NCI-H2227 treated with DMSO at 0.1 percent for 48 hours (cell line): Measurements from ENCODE around the gene FAM177B.
"Not testable (repeated sequence)": the region's sequence is repeated elsewhere in the genome, so short reads cannot be mapped to it uniquely, and the experiment has no call there.

Experiments used
- DNase-seq: peaks from one replicate; lab custom pipeline; 2025; lab: John Stamatoyannopoulos, UW

The FAM177B gene

DNA sequence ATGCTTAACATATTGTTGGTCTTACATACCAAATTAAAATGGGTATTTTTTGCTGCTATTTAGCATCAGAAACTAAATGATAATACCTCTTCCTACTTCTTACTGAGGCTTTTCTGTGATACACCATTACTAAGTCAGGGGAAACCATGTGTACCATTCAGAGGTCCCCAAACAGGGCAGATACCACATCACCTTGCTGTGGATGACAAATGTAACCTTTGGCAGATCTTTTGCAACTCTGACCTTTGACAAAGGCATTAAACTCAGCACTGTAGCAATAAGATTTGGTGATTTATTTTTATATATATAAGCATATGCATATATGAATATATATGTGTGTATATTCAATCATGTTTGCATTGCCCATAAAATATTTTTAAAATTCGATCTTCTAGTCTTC lies 2.9 kb downstream of the FAM177B start:
- no peak for DNase-seq

DNA sequence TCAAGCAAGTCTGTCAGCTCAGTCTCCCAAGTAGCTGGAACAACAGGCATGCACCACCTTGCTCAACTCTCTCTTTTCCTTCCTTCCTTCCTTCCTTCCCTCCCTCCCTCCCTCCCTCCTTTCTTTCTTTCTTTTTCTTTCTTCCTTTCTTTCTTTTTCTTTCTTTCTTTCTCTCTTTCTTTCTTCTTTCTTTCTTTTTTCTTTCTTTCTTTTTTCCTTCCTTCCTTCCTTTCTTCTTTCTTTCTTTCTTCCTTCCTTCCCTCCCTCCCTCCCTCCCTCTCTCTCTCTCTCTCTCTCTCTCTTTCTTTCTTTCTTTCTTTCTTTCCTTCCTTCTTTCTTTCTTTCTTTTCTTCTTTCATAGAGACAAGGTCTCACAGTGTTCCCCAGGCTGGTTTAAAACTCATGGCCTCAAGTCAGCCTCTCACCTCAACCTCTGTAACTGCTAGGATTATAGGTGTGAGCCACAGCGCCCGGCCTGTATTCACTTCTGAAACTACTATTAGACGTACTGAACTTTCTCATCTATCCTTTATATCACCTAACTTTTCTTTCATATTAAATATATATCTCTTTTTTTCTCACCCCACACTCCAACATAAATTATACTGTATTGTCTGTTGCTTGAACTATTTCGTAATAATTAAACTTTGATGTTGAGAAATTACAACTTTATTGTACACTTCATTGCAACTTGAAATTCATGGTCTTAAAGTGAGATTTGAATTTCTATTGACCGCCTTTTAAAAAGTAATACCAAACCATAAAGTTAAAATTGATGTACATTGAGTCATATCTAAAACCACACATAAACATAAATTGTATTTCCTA lies 4.8 kb downstream of the FAM177B start:
- not testable (repeated sequence) for DNase-seq

DNA sequence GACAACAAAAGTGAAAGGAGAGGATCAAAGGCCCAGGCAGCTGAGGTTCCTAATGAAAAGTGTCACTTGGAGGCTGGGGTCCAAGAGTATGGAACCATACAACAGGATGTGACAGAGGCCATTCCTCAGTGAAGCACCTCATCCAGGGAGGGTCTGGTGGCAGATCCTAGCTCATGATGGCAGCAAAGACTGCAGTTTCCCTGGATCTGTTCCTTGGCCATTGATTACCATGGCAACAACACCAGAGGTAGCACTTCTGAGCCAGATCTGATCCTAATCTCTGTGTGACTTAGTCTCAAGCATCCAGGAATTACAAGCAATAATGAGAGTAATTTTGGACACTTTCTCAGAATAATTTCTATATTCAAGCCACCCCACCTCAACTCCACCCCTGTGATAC lies 12.9 kb downstream of the FAM177B start:
- no peak for DNase-seq

DNA sequence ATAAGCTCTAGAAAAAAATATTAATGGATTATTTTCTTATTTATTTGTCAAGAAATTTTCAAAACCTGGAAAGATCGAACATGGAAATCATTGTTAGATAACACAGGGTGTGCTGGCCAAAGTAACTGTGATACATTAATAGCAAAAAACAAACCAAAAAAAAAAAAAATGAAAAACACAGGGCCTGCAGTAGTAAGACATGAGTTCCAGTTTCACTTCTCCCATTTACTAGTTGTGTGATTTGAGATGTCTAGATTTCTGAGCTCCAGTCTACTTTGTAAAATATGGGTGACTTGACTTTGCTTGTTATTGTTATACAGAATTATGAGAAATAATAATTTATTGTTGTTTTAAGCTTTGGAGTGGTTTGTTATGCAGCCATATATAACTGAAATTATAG lies 13.6 kb downstream of the FAM177B start:
- DNase-seq = no peak

DNA sequence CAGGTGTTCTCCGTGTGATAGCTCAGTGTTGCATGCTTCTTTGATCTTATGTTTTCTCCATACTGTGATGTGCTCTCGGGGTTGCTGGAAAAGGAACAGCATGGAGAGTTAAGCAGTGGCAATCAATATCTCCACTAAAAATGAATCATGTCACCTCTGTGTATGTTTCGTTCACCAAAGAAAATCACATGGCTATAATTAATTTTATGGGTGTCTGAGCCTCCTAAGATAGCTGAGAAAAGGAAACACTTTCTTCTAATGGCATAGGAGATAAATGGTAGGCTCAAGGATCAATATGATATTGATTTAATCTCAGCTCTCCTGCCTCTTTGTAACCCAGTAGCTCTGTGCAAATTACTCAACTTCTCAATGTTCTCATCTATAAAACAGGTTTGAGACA lies 14.3 kb downstream of the FAM177B start:
- no peak for DNase-seq

DNA sequence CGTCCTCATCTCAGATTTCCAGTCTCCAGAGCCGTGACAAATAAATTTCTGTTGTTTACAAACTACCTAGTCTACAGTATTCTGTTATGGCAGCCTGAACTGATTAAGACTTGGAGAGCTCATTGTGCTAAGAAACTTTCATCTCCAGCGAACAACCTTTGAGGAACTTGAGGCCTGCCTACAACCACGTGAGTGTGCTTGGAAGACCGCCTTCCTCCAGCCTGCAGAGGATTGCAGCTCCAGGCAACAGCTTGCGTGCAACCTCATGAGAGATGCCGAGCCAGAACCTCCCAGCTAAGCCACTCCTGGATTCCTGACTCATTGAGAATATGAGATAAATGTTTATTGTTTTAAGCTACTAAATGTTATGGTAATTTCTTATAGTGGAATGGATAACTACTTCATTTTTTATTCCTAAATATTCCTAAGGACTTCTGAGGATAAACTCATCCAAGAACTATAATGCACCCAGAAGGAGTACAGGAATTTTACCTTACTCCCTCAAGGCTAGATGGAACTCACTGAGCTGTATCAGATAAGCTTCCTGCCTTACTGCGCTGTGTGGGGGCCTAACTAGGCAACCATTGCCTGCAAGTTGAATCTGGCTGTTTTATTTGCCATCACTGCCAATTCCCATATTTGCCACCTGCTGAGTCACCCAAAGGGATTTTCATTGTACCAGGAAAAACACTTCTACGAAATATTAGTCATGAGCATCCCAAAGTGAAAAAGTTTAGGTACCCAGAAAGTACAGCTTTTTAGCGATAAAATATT lies 17.6 kb downstream of the FAM177B start:
- no peak for DNase-seq

DNA sequence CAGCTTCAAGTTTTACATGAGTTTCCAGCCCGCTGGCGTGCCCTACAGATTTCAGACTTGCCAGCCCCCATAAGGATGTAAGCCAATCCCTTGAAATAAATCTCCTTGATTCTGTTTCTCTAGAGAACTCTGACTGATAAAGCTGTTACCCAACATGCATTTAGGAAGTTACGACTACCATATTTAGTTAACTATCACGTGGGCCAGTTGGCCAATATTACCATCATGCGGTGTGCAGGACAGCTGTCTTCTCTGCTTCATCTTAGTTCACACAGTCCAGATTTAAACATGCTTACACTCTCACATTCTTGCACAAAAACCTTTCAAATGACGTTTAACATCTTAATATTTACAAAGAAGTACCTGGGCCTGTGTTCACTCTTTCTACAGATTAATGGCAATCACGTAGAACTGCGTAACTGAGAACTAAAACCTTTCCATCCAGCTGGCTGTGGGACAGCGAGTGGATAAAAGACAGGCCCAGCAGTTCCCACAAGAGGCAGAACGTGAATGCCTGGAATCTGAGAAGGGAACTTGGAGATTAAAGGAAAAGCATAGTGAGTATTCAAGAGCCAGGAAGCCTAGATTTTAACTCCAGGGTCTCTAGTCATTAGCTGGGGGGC lies 20.8 kb downstream of the FAM177B start:
- no peak for DNase-seq

DNA sequence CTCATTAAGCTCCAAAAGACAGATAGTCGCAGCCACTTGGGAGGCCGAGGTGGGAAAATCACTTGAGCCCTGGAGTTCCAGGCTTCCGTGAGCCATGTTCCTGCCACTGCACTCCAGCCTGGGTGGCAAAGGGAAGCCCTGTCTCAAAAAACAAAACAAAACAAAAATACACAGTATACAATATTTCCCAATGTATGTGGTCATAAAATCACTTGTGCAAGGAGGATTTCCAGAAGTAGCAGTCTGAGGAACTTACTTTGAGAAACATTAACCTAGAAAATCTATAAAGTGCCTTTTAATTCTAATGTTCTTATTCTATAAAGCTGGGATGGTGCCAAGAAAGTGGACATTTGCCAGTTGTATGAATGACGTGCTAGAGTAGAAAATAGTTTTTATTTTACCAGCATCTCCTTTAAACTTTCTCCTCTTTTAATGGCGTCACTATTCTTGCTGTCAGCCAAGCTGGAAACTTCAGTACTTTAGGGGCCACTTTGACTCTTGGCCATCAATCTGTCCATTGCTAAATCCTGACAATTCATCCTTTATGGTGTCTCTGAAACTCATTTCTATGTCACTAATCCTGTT lies 22.5 kb downstream of the FAM177B start:
- no peak for DNase-seq

DNA sequence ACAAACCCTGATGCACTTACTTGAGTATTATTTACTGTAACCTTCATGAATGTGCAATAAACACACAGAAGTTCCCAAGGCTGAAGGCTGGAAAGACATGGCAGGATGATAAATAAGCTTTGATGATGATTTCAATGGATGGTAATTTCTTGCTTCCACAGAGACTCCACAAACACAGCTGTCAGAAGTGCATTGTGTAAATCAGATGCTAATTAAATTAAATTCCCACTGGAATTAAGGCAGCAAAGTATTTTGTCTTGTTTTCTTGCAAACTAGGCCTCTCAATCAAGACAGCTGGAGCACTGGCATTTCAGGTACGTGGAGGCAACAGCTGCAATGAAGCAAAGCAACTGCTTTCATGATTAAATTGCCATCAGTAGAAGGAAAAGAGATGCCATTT lies 24.1 kb downstream of the FAM177B start:
- DNase-seq = no peak

DNA sequence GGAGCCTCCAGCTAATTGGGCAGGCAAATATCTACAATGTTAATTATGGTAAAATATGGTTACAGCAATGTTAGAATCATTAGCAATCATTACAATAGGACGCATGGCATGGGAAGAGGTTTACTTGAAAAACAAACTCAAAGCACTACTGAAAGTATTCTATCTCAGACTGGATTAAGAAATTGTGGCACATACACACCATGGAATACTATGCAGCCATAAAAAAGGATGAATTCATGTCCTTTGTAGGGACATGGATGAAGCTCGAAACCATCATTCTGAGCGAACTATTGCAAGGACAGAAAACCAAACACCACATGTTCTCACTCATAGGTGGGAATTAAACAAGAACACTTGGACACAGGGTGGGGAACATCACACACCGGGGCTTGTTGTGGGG lies 25.2 kb downstream of the FAM177B start:
- DNase-seq = not testable (repeated sequence)

DNA sequence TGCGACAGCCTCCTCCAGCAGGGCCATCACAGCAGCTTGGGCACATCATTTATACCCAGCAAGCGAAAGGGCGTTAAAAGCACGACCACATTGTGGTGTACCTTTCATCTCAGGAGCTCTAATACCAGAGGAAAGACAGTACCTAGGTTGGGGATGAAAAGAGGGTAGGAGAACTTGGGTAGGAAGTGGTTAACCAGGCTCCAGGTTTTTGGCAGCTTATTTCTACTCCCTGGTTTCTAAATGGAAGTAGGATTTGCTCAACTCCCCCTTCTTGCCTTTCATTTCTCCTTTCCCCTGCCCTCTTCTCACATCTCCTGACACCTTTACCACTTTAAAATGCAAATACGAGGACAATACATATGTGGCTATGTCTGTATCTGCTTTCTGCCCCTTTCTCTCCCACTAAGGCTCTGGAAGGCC lies 30.2 kb downstream of the FAM177B start:
- no peak for DNase-seq

DNA sequence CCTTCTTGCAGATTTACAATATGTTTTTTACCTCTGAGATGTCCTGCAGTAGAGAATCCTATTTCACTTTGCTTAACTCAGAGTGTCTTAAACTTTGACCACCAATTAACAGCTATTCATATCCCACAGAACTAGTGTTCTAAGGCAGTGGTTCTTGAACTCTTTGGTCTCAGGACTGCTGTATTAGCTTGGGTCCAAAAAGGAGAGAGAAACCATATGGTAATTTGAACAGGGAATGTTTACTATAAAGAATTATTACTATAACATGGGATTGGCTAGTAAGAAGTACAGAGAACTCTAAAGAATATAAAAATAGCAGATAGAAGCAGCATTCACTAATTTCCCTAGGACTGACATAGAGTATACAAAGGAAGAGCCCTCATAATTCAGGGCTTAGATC lies 31.6 kb downstream of the FAM177B start:
- no peak for DNase-seq

DNA sequence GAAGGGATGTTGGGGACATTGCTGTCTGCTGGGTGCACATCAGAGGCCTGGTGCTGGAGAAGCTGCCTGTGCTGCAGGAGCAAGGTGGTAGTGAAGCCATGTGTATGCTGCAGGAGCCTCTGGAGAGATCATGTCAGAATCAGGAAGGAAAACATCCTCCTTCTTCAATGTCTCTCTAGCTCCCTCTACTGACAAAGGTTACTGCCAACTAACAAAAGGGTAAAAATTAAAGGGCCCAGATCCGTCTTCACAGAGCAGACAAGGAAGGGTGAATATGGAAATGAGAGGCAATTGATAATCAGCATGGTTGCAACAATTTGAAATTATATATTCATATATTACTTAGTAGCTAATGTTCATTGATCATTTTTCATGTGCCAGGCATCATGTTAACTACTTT lies 32.2 kb downstream of the FAM177B start:
- DNase-seq = no peak

DNA sequence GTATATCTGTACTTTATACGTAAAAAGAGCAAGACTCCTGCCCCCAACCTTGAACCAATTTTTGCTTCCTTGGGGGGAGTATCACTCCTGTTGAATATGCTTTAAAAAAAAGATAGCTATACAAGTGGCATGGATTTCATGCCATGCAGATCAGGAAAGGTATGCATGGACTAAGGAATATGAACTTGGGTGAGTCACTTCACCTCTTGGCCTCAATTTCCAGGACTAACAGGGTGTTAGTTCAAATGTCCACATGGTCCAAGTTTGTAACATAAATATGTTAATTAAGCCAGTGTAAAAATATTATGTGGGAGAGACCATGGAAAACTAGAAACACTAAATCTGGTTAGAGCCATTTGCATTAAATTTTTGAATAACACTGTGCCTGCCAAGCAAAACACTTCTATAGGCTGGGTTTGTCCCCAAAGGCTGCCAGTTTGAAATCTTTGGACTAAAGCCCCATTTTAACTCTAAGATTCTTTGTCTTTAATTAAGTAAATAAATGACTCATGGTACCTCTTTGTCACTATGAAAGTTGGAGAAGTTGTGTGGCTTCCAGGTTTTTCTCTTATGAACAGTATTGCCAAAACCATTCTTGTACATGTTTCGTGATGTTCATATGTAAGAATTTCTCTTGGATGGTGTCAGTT lies 33.1 kb downstream of the FAM177B start:
- no peak for DNase-seq

DNA sequence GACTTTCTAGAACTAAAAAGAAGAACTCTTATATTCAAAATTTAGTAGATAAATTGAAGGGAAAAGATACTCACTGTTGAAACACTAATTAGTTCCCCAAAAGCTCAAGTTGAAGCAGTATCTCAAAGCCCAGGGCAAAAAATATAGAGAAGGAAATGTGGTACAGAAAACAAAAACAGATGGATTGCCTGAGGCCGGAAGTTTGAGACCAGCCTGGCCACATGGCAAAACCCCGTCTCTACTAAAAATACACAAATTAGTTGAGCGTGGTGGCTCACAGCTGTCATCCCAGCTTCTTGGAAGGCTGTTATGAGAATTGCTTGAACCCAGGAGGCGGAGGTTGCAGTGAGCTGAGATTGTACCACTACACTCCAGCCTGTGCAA lies 36.0 kb downstream of the FAM177B start:
- no peak for DNase-seq

DNA sequence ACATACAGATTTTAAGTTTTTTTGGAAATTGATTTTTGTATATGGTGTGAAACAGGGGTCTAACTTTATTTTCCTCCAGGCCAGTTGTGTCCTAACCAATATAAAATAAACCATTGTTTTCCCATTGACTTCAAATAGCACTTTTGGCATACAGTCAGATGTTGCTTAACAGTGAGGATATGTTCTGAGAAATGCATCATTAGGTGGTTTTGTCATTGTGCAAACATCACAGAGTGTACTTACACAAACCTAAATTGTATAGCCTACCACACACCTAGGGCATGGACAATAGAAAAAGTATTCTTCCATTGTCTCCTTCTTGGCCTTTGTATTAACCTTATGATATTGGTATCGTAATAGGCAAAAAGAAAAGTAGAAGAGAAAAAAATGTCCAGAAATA lies 40.5 kb downstream of the FAM177B start:
- no peak for DNase-seq

DNA sequence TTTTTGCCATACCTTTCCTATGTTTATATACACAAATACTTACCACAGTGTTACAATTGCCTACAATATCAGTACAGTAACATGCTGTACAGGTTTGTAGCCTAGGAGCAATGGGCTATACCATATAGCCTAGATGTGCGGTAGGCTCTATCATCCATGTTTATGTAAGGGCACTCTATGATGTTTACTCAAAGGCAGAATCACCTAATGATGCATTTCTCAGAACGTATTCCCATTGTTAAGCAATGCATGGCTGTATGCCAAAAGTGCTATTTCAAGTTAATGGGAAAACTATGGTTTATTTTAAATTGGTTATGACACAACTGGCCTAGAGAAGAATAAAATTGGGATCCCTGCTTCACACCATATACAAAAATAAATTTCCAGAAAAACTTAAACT lies 41.0 kb downstream of the FAM177B start:
- DNase-seq = peak; percentile 28

DNA sequence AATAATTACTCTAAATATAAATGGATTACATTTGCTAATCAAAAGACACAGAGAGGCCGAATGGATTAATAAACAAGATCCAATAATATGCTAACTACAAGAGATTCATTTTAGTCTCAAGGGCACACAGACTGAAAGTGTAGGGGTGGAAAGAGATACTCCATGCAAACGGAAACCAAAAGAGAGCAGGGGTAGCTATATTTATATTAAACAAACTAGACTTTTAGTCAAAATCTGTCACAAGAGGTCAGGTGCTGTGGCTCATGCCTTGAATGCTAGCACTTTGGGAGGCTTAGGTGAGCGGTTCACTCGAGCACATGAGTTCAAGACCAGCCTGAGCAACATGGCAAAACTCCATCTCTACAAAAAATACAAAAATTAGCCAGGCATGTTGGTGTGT lies 44.2 kb downstream of the FAM177B start:
- no peak for DNase-seq

DNA sequence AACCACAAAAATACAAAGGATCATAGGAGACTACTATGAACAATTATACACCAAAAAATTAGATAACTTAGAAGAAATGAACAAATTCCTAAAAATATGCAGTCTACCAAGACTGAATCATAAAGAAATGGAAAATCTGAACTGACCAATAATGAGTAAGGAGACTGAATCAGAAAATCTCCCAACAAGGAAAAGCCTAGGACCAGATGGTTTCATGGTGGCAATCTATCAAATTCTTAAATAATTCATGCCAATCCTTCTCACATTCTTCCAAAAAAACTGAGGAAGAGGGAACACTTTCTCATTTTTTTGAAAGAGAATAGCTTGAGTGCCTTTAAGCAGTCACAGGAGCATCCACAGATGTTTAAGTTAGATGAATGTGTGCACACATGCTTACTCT lies 46.0 kb downstream of the FAM177B start:
- DNase-seq = no peak

DNA sequence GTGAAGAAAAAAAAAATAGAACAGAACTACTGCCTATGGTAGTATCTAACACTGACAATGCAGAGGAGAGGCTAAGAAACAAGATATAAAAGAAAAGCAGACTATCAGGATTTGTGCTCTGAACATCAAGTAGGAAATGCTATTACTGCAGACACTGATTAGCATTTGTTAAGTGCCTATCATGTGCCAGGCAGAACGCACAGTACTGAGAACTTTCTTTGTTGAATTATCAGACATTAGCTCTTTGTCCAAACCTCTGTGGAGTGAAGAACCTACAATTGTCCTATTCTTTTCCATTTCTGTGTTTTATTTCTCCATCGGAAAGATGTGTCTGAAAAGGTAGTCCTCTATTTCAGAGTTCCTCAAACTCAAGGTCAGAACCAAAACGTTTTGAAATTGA lies 47.4 kb downstream of the FAM177B start:
- DNase-seq = no peak

DNA sequence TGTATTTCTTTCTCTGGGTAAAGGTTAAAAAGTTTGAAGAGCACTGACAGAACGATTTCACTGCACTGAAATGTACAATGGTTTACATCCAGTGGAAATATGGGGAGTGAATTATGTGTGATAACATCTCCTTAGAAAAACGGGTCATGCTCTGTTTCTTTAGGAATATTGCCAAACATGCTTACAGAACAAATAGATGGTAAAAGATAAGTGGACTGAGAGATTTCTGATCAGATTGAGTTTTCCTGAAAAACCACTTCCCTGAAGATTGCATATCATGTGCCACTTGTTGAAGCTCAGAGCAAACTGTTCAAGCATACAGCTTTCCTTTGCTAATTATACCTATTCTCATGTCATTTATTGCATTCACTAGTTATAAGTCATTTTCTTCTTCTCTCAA lies 47.9 kb downstream of the FAM177B start:
- no peak for DNase-seq

DNA sequence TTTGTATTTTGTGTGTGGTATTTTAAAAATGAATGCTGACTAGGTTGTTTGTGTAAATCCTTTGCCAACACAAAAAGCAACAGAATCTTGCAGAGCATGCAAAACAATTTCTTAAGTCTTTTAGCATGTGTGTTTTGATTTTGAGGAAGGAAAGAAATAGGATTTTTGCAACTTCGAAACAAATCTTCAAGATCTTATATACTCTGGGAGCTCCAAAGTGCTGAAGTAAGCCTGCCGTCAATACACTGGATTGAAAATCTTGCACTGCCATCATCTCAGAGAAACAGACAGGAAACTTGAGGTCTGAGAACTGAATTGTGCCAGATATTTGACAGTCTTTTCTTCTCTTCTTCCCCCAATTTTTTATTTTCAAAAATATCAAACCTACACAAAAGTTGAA lies 48.5 kb downstream of the FAM177B start:
- no peak for DNase-seq
